Measurements from ENCODE around the gene USP12. TPM values are rescaled to one million over a fixed set of nuclear protein-coding genes. Genes with fewer than 3 reads are reported as not detected.

The USP12 gene
- total RNA-seq, 2 donors from 2014 or later: 22.6 to 40.5 TPM

DNA sequence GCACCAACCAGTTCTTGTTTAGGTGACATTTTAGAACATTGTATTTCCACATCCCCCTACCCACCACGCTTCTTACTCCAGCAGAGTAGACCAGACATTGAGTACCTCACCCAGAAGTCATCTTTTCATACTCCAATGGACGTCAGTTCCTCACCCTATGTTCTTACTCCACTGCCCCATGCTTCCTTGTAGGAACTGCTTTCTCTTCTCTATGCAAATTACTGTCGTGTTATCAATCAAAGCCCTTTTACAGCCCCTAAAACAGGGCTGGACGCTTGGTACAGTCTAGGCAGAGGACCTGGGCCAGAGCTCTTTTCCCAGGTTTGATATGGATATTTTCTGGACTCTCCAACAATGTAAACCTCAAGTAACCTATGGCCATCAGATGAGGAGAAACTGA lies 58.2 kb downstream of the USP12 start:
- H3K4me3 ChIP-seq: no peak overlapping the region
- DNase-seq (ENCODE audit: low spot score) (no peak), ATAC-seq (ENCODE audit: insufficient number of reproducible peaks, low FRiP score, low read depth) (no peak)
- H3K4me1 ChIP-seq (ENCODE audit: control insufficient read depth in 1 of 2, low read depth in 2 of 2): peaks cover 2 to 19% of the 10 kb centered on the region in 2 donors
- H3K27ac ChIP-seq: no peak overlapping the region
- no peaks in the 10 kb centered on the region for H3K9me3 ChIP-seq
- H3K27me3 ChIP-seq (replicated peaks; ENCODE audit: insufficient read depth): no peaks in the 10 kb centered on the region
- TF ChIP-seq, protein P1, sequence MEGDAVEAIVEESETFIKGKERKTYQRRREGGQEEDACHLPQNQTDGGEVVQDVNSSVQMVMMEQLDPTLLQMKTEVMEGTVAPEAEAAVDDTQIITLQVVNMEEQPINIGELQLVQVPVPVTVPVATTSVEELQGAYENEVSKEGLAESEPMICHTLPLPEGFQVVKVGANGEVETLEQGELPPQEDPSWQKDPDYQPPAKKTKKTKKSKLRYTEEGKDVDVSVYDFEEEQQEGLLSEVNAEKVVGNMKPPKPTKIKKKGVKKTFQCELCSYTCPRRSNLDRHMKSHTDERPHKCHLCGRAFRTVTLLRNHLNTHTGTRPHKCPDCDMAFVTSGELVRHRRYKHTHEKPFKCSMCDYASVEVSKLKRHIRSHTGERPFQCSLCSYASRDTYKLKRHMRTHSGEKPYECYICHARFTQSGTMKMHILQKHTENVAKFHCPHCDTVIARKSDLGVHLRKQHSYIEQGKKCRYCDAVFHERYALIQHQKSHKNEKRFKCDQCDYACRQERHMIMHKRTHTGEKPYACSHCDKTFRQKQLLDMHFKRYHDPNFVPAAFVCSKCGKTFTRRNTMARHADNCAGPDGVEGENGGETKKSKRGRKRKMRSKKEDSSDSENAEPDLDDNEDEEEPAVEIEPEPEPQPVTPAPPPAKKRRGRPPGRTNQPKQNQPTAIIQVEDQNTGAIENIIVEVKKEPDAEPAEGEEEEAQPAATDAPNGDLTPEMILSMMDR (IDR thresholded peaks at IDR 0.05): no peak
- H3K36me3 ChIP-seq: peaks cover 2% of the 10 kb centered on the region

- Histone ChIP-seq H3K9me3 (no peaks in the 10 kb centered on the region), H3K4me1 (ENCODE audit: control insufficient read depth in 1 of 2, low read depth in 2 of 2) (peaks cover 0 to 7% of the 10 kb centered on the region in 2 donors), H3K36me3 (peaks cover 2% of the 10 kb centered on the region), H3K27me3 (replicated peaks; ENCODE audit: insufficient read depth) (no peaks in the 10 kb centered on the region), H3K27ac (no peak overlapping the region), H3K4me3 (no peak overlapping the region)
- no peak for ATAC-seq (ENCODE audit: insufficient number of reproducible peaks, low FRiP score, low read depth)
- no peak for DNase-seq (ENCODE audit: low spot score)
- TF ChIP-seq, protein P1 (IDR thresholded peaks at IDR 0.05): no peak
These were observed 59.6 kb downstream of the USP12 start for GRCh38 chr13:27112006-27112405.

- ATAC-seq (ENCODE audit: insufficient number of reproducible peaks, low FRiP score, low read depth): no peak
- H3K4me1 ChIP-seq (ENCODE audit: control insufficient read depth in 1 of 2, low read depth in 2 of 2): no peaks in the 10 kb centered on the region
- TF ChIP-seq, protein P1 (IDR thresholded peaks at IDR 0.05): no peak
- H3K36me3 ChIP-seq: no peaks in the 10 kb centered on the region
- H3K4me3 ChIP-seq: no peak overlapping the region
- no peaks in the 10 kb centered on the region for H3K27me3 ChIP-seq (replicated peaks; ENCODE audit: insufficient read depth)
- H3K27ac ChIP-seq: no peak overlapping the region
- DNase-seq (ENCODE audit: low spot score): no peak
- no peaks in the 10 kb centered on the region for H3K9me3 ChIP-seq
These were observed 61.4 kb downstream of the USP12 start for GRCh38 chr13:27110056-27110746.

- H3K9me3 ChIP-seq: no peaks in the 10 kb centered on the region
- no peak overlapping the region for H3K27ac ChIP-seq
- TF ChIP-seq, protein P1 (IDR thresholded peaks at IDR 0.05): no peak
- no peaks in the 10 kb centered on the region for H3K27me3 ChIP-seq (replicated peaks; ENCODE audit: insufficient read depth)
- H3K36me3 ChIP-seq: peaks cover 13% of the 10 kb centered on the region
- H3K4me3 ChIP-seq: no peak overlapping the region
- no peak for ATAC-seq (ENCODE audit: insufficient number of reproducible peaks, low FRiP score, low read depth)
- DNase-seq (ENCODE audit: low spot score): no peak
- H3K4me1 ChIP-seq (ENCODE audit: control insufficient read depth in 1 of 2, low read depth in 2 of 2): no peaks in the 10 kb centered on the region
These were observed 65.5 kb downstream of the USP12 start for GRCh38 chr13:27106144-27106543.

DNA sequence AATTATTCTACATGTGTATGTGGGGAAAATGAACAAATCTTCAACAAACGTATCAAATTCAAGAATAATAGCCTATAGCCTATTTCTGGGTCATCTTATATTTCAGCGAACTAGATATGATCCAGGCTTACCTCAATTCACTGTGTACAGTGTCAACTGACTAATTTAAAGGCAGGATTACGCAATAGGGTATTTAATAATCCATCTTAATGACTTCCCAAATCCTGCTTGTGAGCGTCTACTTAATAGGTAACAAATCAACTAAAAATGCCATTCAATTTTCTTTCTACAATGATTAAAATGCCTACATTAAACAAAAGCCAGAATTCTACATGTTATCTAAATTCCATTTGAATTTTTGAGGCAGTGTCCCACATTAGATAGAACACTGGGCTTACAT lies 67.0 kb downstream of the USP12 start:
- Histone ChIP-seq H3K4me1 (ENCODE audit: control insufficient read depth in 1 of 2, low read depth in 2 of 2) (no peaks in the 10 kb centered on the region), H3K9me3 (no peaks in the 10 kb centered on the region), H3K27me3 (replicated peaks; ENCODE audit: insufficient read depth) (no peaks in the 10 kb centered on the region), H3K27ac (no peak overlapping the region), H3K36me3 (peaks cover 13% of the 10 kb centered on the region), H3K4me3 (no peak overlapping the region)
- no peak for DNase-seq (ENCODE audit: low spot score)
- no peak for ATAC-seq (ENCODE audit: insufficient number of reproducible peaks, low FRiP score, low read depth)
- TF ChIP-seq, protein P1 (IDR thresholded peaks at IDR 0.05): no peak
